ENCODE results near the gene ASPDH.

ASPDH gene

DNA sequence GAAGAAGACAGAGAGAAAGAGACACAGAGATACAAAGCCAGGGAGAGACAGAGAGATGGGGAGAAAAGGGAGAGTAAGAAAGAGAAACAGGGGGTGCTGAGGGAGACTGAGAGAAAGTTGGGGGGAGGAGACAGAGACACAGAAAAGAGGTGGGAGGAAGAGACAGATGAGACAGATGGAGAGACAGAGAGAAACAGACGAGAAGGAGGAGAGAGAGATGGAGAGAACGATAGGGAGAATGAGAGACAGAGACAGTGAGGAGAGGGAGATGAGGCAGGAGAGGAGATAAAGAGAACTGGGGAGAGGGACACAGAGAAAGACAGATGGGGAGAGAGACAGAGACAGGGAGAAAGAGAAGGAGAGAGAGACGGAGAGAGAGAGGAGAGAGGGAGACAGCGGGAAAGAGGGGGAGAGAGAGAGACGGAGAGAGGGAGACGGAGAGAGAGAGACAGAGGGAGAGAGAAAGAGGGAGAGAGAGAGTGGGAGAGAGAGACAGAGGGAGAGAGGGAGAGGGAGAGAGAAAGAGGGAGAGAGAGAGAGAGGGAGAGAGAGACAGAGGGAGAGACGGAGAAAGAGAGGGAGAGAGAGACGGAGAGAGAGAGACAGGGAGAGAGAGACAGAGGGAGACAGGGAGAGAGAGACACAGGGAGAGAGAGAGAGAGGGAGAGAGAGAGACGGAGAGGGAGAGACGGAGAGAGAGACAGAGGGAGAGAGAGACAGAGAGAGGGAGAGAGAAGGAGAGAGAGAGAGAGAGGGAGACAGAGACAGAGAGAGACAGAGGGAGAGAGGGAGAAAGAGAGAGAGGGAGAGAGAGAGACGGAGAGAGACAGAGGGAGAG lies 15.3 kb downstream of the ASPDH start:
- DNase-seq (ENCODE audit: extremely low read depth in 1 of 2, low read depth in 1 of 2) = no peak

DNA sequence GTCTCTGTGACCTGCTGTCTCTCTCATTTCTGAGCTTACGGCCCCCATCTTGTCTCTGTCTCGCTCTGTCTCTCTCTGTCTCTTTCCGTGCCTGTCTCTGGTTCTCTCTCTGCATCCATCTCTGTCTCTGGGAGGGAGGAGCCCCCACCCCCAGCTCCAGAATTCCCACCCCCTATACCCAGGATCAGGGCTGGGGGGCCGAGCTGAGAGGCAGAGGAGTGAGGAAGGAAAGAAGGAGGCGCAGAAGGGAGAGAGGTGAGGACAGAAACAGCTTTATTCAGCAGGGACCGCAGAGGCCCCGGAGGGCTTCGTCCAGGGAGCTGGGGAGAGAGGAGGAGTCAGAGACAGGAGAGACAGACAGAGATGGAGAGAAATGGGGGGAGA lies 16.7 kb downstream of the ASPDH start:
- no peak for DNase-seq (ENCODE audit: extremely low read depth in 1 of 2, low read depth in 1 of 2)

DNA sequence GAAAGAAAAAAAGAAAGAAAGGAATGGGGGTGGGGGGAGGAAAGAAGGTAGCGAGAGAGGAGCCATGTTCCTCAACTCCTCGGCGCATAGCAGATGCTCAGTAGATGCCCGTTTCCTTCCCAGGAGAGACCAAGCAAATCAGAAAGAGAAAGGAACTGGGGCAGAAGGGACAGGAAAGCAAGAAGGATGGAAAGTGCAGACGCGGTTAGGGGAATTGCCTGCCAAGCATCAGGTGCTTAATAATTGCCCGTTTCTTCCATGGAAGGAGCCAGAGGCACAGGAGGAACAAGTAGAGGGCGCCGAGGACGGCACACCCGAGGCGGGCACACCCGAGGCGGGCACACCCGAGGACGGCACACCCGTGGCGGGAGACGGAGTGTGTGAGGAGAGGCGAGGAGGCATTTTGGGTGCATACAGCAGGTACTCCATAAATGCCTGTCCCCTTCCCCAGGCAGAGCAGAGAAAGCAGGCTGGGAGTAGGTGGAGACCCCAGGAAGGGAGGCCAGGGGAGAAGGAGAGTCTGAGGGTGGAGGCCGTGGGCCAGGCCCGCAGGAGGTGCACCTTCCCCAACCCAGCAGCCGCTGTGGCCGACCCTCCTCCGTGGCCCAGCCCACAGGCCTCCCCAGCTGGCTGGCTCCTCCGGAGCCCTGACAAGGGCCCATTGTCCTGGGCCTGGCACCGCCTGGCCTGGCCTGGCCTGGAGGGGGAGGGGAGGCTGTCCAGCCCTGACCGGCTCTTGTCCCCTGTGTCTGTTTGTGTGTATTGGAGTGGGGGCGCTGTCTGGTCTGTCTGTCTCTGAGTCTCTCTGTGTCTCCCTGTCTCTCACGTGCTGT lies 17.3 kb downstream of the ASPDH start:
- DNase-seq (ENCODE audit: extremely low read depth in 1 of 2, low read depth in 1 of 2) = no peak

DNA sequence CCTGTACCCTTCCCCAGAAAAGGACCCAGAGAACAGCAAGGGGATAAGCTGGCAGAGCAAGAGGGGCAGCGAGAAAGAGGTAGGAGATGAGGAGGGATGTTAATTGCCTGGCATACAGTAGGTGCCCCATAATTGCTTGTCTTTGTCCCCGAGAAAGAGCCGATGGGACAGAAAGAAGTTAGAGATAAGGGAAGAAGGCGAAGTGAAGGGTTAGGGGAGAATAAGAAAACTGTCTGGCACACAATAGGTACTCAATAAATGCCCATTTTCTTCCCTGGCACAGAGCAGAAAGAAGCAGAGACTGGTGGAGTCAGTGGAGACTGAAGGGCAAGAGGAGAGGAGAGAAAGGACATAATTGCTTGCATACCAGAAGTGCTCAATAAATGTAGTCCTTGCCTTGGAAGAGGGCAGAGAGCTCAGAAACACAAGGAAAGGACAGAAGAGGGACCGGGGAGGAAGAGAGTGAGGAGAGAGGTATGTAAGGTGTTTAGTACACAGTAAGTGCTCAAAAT lies 18.6 kb downstream of the ASPDH start:
- DNase-seq (ENCODE audit: extremely low read depth in 1 of 2, low read depth in 1 of 2) = no peak

DNA sequence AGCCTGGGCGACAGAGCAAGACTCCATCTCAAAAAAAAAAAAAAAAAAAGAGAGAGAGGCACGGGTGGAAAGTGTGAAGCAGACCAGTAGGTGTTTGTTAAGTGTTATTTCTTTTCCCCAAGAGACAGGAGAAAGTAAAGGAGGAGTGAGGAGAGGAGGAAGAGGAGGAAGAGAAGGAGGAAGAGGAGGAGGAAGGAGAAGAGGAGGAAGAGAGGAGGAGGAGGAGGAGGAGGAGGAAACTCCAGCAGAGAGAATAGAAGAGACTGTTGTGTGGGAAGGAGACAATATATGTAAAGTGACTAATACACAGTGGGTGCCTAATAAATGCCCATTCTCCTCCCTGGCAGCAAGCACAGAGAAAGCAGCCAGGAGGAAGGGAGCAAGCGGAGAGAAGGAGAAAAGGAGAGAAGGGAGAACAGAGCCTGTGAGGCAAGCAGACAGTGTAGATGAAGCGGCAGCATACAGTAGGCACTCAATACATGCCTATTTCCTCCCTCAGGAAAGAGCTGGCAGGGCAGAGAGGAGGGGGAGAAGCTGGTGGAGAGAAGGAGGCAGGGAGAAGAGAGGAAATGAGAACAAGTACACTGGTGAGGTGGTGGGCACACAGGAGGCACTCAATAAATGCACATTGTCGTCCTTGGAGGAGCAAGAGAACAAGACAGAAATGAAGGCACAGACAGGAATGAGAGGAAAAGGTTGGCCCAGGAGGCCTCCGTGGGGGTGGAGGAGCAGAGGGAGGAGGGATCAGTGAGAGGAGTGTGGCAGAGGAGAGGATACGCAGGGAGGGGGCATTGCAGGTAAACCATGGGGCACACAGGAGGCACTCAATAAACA lies 19.3 kb downstream of the ASPDH start:
- no peak for DNase-seq (ENCODE audit: extremely low read depth in 1 of 2, low read depth in 1 of 2)

DNA sequence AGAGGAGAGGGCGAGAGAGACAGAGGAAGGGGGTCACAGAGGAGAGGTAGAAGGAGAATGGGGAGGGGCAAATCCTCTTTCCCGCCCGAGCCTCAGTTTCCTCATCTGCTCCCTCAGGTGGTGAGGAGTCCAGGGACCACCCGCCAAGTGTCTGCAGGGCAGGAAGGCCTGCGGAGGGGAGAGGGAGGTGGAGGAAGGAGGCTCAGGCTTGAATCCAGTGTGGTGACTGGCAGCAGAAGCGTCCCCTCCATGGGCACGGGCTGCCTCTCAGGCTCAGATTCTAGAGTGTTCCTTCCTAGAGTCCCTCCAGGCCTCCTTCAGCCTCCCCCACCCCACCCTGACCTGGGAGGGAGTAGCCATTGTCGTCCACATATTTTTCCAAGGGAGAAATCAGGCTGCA lies 20.5 kb downstream of the ASPDH start:
- DNase-seq (ENCODE audit: extremely low read depth in 1 of 2, low read depth in 1 of 2) = no peak

DNA sequence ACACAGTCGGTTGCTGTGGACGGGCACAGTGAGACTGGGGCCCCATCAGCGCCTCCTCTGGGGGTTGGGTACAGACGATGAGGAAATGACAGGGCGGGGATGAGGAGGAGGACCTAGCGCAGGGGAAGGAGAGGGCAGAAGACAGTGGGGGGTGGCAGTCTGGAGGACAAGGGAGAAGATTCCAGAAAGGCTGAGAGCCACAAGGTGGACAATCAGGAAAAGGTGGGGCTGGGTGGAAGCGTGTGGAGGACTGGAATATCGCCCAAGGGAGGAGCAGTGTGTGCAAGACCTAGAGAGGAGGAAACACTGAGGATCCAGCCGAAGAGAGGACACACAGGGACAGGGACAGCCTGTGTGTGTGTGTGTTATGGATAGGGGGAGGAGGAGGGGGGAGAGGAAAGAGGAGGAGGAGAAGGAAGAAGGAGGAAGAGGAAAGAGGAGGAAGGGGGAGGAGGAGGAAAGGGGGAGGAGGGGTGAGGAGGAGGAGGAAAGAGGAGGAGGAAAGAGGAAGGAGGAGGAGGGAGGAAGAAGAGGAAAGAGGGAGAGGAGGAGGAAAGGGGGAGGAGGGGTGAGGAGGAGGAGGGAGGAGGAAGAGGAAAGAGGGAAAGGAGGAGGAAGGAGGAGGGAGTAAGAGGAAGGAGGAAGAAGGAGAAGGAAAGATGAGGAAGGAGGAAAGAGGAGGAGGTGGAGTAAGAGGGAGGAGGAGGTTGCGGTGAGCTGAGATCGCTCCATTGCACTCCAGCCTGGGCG lies 21.2 kb downstream of the ASPDH start:
- no peak for DNase-seq (ENCODE audit: extremely low read depth in 1 of 2, low read depth in 1 of 2)

DNA sequence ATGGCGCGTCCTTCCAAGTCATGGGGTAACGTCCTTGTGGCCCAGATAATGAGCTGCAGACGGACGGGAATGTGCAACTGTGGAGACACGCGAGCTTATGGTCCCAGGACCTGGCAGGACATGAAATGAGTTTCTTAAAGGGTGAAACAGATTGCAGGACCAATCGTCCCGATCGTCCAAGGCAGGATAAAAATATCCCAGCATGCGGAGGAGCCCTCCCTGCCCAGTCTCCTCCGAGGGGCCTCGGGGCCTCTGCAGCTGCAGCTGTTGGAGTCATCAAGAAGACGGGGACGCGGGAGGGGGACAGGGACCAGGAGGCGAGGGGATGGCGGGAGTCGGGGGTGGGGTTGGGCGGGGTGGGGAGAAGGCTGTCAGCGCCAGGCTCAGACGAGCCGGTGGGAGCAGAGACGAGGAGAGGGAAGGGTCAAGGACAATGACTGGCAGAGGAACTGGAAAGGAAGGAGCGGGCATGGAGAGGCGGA lies 22.7 kb downstream of the ASPDH start:
- DNase-seq (ENCODE audit: extremely low read depth in 1 of 2, low read depth in 1 of 2) = no peak

DNA sequence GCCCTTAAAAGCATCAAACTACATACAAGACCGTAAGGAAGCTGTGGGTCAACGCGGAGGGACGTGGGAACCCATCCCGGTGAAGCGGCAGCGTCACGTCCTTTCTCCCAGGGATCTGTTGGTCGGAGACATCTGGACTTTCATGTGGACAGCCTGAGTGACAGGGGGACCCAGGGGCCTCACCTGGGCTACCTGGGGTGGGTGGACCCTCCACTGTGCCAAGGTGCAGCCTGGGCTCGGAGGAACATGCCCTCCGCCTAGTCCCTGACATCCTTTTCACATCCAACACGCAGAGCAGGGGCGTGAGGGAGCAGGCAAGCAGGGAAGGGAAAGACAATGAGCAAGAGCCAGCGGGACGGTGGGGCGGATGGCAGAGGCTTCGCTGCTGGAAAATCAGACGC lies 23.3 kb downstream of the ASPDH start:
- DNase-seq (ENCODE audit: extremely low read depth in 1 of 2, low read depth in 1 of 2) = no peak

DNA sequence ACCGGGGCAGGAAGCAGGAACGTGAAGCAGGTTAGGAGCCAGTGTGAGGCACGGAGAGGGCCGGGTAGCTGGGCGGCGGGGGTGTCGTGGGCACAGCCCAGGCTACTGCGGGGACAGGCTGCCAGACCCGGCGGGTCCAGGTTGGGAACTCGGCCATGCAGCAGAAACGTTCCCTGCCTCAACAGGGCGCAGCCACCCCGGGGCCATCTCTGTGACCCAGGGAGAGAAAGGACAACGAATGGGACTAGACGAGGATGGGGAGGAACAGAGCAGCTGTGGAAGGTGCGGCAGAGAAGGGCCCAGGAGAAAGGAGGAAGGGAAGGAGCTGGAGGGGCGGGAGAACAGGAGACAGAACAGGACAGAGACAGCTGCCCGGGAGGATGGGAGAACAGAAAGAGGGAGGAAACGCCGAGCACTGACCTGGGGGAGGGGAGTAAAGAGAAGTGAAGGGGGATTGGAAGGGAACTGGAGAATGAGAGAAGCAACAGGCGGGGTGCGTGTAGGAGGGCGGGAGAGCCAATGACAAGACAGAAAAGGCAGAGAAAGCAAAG lies 24.2 kb downstream of the ASPDH start:
- no peak for DNase-seq (ENCODE audit: extremely low read depth in 1 of 2, low read depth in 1 of 2)

DNA sequence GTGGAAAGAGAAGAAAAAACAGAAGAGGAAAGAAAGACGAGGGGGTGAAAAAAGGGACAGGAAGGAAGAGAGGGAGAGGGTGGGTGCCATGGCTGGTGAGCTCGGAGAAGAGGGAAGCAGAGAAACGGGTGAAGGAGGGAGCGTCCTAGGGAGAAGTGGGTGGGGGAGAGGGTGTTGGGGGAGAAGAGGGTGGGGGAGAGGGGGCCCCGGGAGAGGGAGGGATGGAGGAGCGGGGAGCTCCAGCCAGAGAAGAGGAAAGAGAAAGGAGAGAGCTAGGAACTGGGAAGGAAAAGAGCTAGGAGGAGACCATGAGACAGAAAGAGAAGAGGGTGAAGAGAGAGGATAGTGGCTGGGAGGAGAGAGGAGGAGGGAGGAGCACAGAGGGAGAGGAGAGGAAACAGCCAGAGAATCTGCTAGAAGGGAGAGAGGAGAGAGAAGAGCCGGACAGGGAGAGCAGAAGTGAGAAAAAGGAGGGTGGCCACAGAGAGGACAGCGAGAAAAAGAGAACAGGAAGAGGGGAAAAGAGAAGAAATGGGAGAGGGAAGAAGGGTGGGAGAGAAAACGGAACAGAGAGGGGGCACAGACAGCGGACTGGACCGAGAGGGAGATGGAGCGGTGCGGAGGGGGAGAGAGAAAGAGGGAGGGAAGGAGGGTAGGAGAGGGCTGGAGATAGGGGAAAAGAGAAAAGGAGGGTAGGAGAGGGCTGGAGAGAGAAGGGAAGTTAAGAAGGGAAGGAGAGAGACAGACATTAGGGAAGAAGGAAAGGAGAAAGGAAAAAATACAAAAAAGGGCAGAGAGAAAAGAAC lies 25.1 kb downstream of the ASPDH start:
- no peak for DNase-seq (ENCODE audit: extremely low read depth in 1 of 2, low read depth in 1 of 2)

DNA sequence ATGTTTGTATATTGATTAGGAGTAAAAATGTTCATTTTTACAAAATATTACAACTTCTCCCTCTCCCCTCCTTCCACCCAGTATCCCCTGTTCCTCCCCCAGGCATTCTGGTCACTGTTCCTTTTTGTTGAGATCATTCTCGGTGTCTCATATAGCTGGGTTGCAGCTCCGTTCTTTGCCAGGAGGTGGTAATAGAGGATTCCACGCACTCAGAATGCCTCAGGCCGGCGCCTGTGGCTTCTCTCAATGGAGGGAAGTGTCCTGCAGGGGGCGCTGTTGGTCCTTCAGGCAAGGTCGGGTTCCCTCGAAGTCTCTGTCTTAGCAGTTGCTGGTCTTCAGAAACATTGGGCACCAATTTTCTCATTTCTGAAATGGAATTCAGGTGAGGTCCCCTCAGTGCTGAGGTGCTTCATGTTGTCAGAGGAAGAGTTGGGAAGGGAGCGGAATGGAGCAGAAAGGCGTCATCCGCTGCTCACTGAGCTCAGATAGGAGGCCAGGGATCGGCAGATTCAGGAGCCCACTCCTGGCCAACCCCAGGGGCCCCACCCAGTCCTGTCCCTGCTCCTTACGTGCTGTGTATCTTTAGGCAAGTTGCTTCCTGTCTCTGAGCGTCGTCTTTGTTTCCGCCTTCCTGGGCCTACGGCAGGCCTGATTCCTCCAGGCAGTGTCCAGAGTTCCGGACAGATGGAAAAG lies 26.7 kb downstream of the ASPDH start:
- DNase-seq (ENCODE audit: extremely low read depth in 1 of 2, low read depth in 1 of 2) = peak; percentile 32 to 60

DNA sequence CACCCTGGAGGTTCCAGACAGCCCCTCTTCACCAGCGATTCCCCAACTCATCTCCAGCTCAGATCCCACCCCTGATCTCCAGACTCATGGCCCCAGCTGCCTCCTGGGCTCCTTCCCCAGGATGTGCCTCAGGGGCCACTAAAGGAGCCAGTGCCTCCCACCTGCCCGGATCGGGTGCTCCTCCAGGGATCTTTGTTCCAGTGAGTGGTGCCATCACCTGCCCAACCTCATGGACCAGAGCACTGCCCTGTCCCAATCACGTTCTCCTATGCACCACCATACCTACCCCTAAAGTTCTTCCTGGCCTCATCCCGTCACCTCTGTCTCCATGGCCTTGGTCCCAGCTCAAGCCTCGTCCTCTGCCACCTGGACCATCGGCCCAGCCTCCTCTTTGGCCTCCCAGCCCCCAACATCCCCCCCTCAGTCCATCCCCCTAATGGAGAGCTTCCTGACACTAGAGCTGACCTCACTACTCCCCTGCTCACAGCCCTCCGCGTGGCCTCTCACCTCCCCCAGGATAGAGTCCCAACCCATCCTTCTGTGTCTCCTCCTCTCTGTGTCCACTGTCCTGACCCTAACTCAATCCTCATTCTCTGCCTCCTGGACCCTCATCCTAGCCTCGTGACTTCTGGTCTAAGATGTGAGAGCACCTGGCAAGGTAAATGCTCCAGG lies 28.3 kb downstream of the ASPDH start:
- no peak for DNase-seq (ENCODE audit: extremely low read depth in 1 of 2, low read depth in 1 of 2)

DNA sequence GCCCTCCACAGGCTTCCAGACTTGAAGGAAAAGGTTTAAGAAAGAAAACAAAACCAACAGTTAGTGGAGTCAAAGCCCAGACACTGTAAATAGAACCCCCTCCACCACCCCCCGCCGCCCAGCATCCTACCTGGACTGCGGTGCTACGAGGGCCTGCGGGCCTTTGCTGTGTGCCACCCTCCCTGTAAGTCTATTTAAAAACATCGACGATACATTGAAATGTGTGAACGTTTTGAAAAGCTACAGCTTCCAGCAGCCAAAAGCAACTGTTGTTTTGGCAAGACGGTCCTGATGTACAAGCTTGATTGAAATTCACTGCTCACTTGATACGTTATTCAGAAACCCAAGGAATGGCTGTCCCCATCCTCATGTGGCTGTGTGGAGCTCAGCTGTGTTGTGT lies 30.8 kb downstream of the ASPDH start:
- no peak for DNase-seq (ENCODE audit: extremely low read depth in 1 of 2, low read depth in 1 of 2)

DNA sequence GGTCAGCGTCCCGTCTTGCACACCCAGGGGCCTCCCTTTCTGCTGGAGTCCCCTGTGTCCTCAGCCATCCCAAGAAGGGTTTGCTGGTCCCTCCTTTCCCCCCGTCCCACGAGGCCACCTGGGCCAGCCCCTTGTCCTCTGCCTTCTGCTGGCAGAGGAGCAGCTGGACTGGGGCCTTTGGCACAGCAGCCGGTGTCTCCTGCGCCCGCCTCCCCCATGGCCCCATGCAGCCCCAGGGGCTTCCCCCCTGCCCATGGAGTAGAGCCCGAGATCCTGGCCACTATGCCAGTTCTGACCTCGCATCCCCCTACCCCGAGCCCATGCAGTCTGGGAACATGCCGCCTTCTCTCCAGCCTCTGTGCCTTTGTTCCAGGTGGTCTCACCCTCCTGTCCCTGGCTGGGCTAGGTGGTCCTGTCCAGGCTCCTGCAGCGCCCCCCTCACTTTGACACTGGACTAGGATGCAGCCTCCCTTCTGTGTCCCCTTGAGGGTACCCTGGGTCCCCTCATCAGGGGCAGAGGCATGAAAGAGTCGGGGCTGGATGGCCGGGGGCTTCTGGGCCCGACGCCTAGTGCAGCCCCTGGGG lies 31.4 kb downstream of the ASPDH start:
- DNase-seq (ENCODE audit: extremely low read depth in 1 of 2, low read depth in 1 of 2) = no peak

DNA sequence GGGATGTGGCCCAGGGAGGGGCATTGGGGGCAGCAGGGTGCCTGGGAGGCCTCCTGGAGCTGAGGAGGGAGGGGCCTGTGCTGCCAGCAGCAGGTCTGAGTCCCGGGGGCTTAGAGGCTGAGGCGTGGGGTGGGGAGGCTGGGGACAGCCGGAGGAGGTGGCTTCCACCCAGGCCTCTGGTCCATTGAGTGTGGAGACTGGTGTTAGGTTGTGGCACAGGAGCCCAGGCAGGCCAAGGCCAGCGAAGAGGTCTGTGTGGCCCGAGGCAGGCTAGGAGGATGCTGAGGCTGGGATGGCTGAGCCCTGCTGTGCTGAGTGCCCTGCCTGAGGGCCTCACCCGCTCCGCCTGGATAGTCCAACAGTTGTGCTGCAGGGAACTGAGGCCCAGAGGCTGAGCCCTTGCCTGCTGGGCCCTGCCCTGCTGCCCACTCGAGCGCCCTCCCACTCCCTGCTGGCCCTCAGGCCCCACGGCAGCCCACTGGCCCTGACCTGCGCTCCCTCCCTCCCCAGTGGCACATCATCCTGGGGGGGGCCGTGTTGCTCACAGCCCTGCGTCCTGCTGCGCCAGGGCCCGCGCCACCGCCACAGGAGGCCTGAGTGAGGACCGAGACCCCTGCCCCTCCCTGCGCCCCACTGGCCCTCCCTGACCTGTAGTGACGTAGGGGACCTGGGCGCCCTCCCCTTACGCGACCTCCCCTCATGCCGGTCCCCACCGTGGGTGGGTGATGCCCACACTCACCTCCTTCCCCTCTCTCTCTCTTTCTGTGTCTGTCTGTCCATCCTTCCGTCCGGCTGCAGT lies 32.2 kb downstream of the ASPDH start:
- no peak for DNase-seq (ENCODE audit: extremely low read depth in 1 of 2, low read depth in 1 of 2)
